ENCODE measurements around the gene CNOT10. TPM values are rescaled to one million over a fixed set of nuclear protein-coding genes. Genes with fewer than 3 reads are reported as not detected.

CNOT10 gene
- total RNA-seq, 1 donor from 2014 or later = 62.3 TPM

- intact Hi-C loops (cut with micrococcal nuclease) = loop anchor here (5.0 kb wide), 1 partner anchor 396 kb away; no protein-coding TSS in a partner anchor
Measured at GRCh38 chr3:32816439-32817256, 131.7 kb downstream of the CNOT10 start.

GRCh38 chr3:32817257-32817557 lies 132.2 kb downstream of the CNOT10 start:
- intact Hi-C loops (cut with micrococcal nuclease) = loop anchor here (5.0 kb wide), 1 partner anchor 395 kb away; no protein-coding TSS in a partner anchor

GRCh38 chr3:32817558-32818228 lies 132.7 kb downstream of the CNOT10 start, which contains the start of gene TRIM71:
TRIM71 (plus strand) TSS chr3:32817997; CDS start chr3:32818081, 84 bp downstream.
- intact Hi-C loops (cut with micrococcal nuclease) = loop anchor here (5.0 kb wide), 1 partner anchor 395 kb away; no protein-coding TSS in a partner anchor

- intact Hi-C loops (cut with micrococcal nuclease) = loop anchor here (5.0 kb wide), 1 partner anchor 394 kb away; no protein-coding TSS in a partner anchor
Measured at GRCh38 chr3:32818229-32818969, 133.4 kb downstream of the CNOT10 start.

- intact Hi-C loops (cut with micrococcal nuclease) = loop anchor here (5.0 kb wide), 1 partner anchor 393 kb away; no protein-coding TSS in a partner anchor
Measured at GRCh38 chr3:32818970-32819511, 134.1 kb downstream of the CNOT10 start.

GRCh38 chr3:32819551-32820348 lies 134.8 kb downstream of the CNOT10 start:
- intact Hi-C loops (cut with micrococcal nuclease) = loop anchor here (5.0 kb wide), 1 partner anchor 393 kb away; no protein-coding TSS in a partner anchor

GRCh38 chr3:32820430-32820829 lies 135.4 kb downstream of the CNOT10 start:
- intact Hi-C loops (cut with micrococcal nuclease) = no loop called here

- intact Hi-C loops (cut with micrococcal nuclease) = no loop called here
Measured at GRCh38 chr3:32820971-32821685, 136.1 kb downstream of the CNOT10 start.

- intact Hi-C loops (cut with micrococcal nuclease) = no loop called here
Measured at GRCh38 chr3:32821686-32822296, 136.8 kb downstream of the CNOT10 start.

- intact Hi-C loops (cut with micrococcal nuclease) = no loop called here
Measured at GRCh38 chr3:32822609-32823498, 137.9 kb downstream of the CNOT10 start.

Other genes with a start within 250 kb of the CNOT10 start
- 55.5 and 58.4 TPM in 2 replicates for gene CMTM6, start 182.3 kb upstream of the CNOT10 start, total RNA-seq
- 29.1 and 30.5 TPM in 2 replicates for gene DYNC1LI1, start 114.3 kb upstream of the CNOT10 start, total RNA-seq
- 0.02 TPM in 1 of 2 replicates, not detected in the other for gene TRIM71, start 132.8 kb downstream of the CNOT10 start, total RNA-seq

Measured in T-helper 2 cell treated with Interferon-gamma antibody and Interleukin-4, amounts not matched to agents 100 ng/mL and 5 ng/mL, for 36 hours (primary cell).